ENCODE measurements around the gene OR9I1. TPM values are rescaled to one million over a fixed set of nuclear protein-coding genes. Genes with fewer than 3 reads are reported as not detected.

Gene OR9I1
- total RNA-seq, 2 experiments from 2014 or later, result not detected

DNA sequence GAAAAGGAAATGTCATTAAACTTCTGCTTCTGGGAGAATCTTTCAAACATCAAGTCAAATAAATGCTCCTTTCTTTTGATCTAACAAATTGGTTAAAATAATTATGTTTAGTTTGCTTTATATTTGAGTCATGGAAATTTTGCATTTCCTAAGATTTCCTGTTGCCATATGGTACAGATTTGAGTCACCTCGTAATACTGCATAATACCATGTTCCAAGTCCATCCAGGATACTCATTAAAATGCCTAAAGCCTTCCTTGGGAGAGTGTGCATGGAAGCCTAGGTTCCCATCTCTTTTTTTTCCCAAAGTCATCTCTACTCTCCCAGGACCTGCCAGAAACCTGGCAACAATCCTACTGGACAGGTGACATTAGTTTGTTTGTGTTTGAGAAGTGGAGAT lies 4.2 kb downstream of the OR9I1 start:
- ChIA-PET CTCF (no interaction called here), POLR2A (no interaction called here)
- intact Hi-C loops (cut with micrococcal nuclease), result no loop called here
- no peaks in the 10 kb centered on the region for H3K36me3 Mint-ChIP-seq (ENCODE audit: low read depth)
- no peak for ATAC-seq
- DNase-seq, result no peak
- no peak overlapping the region for H3K27ac Mint-ChIP-seq
- H3K4me3 Mint-ChIP-seq, result no peak overlapping the region
- H3K9me3 Mint-ChIP-seq, result no peaks in the 10 kb centered on the region
- TF ChIP-seq, protein P1, sequence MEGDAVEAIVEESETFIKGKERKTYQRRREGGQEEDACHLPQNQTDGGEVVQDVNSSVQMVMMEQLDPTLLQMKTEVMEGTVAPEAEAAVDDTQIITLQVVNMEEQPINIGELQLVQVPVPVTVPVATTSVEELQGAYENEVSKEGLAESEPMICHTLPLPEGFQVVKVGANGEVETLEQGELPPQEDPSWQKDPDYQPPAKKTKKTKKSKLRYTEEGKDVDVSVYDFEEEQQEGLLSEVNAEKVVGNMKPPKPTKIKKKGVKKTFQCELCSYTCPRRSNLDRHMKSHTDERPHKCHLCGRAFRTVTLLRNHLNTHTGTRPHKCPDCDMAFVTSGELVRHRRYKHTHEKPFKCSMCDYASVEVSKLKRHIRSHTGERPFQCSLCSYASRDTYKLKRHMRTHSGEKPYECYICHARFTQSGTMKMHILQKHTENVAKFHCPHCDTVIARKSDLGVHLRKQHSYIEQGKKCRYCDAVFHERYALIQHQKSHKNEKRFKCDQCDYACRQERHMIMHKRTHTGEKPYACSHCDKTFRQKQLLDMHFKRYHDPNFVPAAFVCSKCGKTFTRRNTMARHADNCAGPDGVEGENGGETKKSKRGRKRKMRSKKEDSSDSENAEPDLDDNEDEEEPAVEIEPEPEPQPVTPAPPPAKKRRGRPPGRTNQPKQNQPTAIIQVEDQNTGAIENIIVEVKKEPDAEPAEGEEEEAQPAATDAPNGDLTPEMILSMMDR (IDR thresholded peaks at IDR 0.05), result no peak
- no peaks in the 10 kb centered on the region for H3K4me1 Mint-ChIP-seq (ENCODE audit: low read depth)
- peaks cover 6% of the 10 kb centered on the region for H3K27me3 Mint-ChIP-seq

DNA sequence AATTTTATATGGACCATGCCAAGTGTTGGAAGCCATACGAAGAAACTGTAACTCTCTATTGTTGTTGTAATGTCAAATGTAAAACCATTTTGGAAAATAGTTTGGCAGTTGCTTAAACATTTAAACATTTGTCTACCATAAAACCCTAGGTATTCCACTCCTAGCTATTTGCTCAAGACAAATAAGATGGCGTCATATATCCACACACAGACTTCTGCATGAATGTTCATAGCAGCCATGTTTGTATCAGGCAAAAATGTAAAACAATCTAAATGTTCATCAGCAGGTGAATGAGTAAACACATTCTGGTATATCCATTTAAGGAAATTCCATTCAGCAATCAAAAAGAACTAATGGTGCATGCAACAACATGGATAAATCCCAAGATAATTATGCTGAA lies 27.9 kb downstream of the OR9I1 start:
- H3K36me3 Mint-ChIP-seq (ENCODE audit: low read depth), result peaks cover 3% of the 10 kb centered on the region
- peaks cover 7% of the 10 kb centered on the region for H3K27me3 Mint-ChIP-seq
- ChIA-PET POLR2A (no interaction called here), CTCF (no interaction called here)
- H3K4me1 Mint-ChIP-seq (ENCODE audit: low read depth), result no peaks in the 10 kb centered on the region
- TF ChIP-seq, protein P1 (IDR thresholded peaks at IDR 0.05), result no peak
- intact Hi-C loops (cut with micrococcal nuclease), result no loop called here
- peaks cover 9% of the 10 kb centered on the region for H3K9me3 Mint-ChIP-seq
- H3K4me3 Mint-ChIP-seq, result no peak overlapping the region
- ATAC-seq, result no peak
- no peak for DNase-seq
- H3K27ac Mint-ChIP-seq, result no peak overlapping the region

DNA sequence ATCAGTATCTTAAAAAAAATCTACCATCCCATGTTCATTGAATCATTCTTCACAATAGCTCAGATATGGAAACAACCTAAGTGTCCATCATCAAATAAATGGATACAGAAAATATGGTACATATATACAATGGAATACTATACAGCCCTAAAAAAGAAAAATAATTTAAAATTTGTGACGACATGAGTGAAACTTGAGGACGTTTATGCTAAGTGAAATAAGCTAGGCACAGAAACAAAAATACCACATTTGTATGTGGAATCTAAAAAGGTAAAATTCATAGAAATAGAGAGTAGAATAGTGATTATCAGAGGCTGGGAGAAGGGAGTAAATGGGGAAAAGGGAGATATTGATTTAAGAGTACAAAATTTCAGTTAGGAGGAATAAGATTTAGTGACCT lies 38.8 kb downstream of the OR9I1 start:
- Mint-ChIP-seq H3K4me3 (no peak overlapping the region), H3K27ac (no peak overlapping the region), H3K4me1 (ENCODE audit: low read depth) (no peaks in the 10 kb centered on the region), H3K9me3 (peaks cover 4% of the 10 kb centered on the region), H3K36me3 (ENCODE audit: low read depth) (no peaks in the 10 kb centered on the region), H3K27me3 (peaks cover 5% of the 10 kb centered on the region)
- ChIA-PET POLR2A (no interaction called here), CTCF (no interaction called here)
- ATAC-seq (no peak), DNase-seq (no peak)
- intact Hi-C loops (cut with micrococcal nuclease), result no loop called here
- TF ChIP-seq, protein P1 (IDR thresholded peaks at IDR 0.05), result no peak

DNA sequence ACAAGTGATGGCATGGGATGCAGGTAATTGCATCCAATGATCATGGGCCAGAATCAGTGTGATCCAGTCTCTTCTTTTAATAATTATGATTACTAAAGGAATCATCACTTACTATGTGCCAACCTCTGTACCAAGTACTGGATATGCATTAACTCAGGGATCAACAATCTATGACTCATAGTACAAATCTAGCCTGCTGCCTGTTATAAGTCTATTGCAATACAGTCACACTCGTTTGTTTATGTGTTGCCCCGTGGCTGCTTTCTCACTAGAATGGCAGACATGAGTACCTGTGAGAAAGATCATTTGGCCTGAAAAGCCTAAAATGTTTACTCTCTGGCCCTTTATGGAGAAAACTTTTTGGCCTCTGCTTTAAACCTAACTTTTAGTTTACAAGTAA lies 49.5 kb downstream of the OR9I1 start:
- ChIA-PET POLR2A (no interaction called here), CTCF (no interaction called here)
- Mint-ChIP-seq H3K27me3 (peaks cover 5% of the 10 kb centered on the region), H3K36me3 (ENCODE audit: low read depth) (no peaks in the 10 kb centered on the region), H3K9me3 (peaks cover 3% of the 10 kb centered on the region), H3K27ac (no peak overlapping the region), H3K4me1 (ENCODE audit: low read depth) (no peaks in the 10 kb centered on the region), H3K4me3 (no peak overlapping the region)
- ATAC-seq, result no peak
- no peak for DNase-seq
- intact Hi-C loops (cut with micrococcal nuclease), result no loop called here
- TF ChIP-seq, protein P1 (IDR thresholded peaks at IDR 0.05), result no peak

DNA sequence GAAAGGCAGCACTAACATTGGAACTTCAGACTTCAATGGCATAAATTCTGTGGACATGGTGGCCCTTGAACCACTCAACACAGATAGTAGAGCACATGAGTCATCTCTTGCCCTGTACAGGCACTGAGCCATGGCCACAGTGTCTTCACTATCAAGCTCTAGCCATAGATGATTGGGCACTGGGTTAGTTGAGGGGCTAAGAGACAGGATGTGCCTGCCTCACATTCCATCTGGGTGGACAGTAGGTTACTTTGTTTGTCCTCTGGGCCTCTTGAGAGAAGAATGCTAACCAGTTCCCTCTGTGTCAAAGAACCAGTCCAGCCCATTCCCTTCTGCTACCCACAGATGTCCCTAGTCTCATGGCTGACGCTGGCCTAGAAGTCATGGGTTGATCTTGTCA lies 54.7 kb downstream of the OR9I1 start:
- CTCF ChIA-PET, result no interaction called here
- no peak overlapping the region for H3K4me3 Mint-ChIP-seq
- no peak overlapping the region for H3K27ac Mint-ChIP-seq
- peaks cover 3% of the 10 kb centered on the region for H3K9me3 Mint-ChIP-seq
- ATAC-seq, result no peak
- intact Hi-C loops (cut with micrococcal nuclease), result no loop called here
- no peaks in the 10 kb centered on the region for H3K36me3 Mint-ChIP-seq (ENCODE audit: low read depth)
- TF ChIP-seq, protein P1 (IDR thresholded peaks at IDR 0.05), result no peak
- POLR2A ChIA-PET, result no interaction called here
- no peaks in the 10 kb centered on the region for H3K4me1 Mint-ChIP-seq (ENCODE audit: low read depth)
- no peak for DNase-seq
- H3K27me3 Mint-ChIP-seq, result peaks cover 5% of the 10 kb centered on the region
